LNCAP (cell line): Measurements from ENCODE around the gene SULF2.

Experiments used
- TF ChIP-seq, protein P1 (sequence below): fragments of 450-650 bp; IDR thresholded peaks from 2 replicates; pipeline ENCODE4 v1.5.1; 2017; ENCODE audit warnings: mild to moderate bottlenecking

SULF2 gene

DNA sequence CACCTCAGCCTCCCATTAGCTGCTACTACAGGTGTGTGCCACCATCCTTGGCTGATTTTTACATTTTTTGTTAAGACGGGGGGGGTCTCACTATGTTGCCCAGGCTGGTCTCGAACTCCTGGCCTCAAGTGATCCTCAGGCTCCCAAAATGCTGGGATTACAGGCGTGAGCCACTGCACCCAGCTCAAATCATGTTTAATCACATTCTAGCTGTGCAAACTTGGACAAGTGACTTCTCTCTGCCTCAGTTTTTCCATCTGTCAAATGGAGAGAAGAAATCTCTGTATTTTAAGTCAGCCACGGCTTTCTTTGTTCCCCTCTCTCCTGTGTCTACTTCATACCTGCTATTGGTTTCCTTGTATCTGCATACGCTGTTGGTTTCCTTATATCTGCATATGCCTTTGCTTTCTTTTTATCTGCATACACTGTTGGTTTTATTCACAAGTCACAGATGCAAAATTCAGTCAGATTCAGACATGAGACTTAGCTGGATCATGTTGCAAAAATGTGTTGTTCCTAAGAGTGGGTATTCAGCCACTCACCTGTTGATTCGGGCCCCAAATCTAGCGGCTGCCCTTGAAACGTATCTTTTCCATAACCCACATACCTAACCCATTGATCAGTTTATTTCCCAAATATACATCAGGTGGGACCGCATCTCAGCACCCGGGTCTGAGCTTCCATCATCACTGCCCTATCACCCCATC is 30.2 kb downstream of the SULF2 start:
- TF ChIP-seq, protein P1, sequence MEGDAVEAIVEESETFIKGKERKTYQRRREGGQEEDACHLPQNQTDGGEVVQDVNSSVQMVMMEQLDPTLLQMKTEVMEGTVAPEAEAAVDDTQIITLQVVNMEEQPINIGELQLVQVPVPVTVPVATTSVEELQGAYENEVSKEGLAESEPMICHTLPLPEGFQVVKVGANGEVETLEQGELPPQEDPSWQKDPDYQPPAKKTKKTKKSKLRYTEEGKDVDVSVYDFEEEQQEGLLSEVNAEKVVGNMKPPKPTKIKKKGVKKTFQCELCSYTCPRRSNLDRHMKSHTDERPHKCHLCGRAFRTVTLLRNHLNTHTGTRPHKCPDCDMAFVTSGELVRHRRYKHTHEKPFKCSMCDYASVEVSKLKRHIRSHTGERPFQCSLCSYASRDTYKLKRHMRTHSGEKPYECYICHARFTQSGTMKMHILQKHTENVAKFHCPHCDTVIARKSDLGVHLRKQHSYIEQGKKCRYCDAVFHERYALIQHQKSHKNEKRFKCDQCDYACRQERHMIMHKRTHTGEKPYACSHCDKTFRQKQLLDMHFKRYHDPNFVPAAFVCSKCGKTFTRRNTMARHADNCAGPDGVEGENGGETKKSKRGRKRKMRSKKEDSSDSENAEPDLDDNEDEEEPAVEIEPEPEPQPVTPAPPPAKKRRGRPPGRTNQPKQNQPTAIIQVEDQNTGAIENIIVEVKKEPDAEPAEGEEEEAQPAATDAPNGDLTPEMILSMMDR = no peak

DNA sequence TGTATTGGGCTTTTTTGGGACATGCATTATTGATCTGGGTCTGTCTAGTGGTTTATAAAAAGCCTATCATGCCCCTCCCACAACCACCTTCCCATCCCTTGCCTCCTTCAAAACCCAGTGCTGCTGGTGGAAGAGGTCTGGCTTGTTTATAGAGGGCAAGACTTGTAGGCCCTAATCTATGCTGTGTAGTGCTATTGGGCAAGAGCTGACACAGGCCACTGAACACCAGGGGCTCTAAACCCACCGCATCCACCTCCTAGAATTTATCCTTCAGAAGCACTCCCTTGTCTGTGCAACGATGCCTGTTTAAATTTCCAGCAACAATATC is 30.9 kb downstream of the SULF2 start:
- TF ChIP-seq, protein P1 = no peak

DNA sequence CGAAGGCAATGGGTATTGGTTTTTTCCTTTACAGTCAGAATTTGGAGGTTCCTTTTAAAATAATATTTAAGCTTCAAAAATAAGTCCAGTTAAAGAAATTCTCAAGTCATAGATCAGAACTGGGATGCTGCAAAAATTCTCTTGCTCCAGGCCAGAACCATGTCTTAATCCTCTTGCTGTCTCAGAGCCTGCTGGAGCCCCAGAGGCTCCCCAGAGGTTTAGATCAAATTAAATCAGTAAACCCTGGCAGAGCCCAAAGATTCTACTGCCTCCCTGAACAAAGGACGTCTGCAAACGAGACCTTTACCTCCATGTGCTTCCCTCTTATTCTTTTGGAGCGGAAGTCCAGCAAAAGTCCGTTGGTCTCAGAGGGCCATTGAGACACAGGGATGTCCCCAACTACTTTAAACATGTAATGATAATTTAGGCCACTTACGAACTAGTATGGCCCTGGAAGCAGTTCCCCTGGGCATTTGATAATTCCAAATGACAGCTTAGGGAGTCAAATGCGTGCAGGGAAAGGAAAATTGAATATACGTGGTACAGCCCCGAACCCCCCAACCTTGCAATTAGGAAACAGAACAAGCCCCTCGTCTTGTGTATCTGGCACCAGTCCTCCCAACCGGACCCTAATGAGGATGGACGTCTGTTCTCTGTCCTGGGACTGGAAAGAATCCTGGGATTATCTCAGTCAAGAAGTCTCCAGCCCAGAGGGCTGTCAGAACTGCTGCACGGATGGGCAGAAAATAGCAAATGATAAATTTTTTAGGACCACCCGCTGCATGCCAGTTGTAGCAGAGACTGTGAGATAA is 31.5 kb downstream of the SULF2 start:
- TF ChIP-seq, protein P1 = no peak

DNA sequence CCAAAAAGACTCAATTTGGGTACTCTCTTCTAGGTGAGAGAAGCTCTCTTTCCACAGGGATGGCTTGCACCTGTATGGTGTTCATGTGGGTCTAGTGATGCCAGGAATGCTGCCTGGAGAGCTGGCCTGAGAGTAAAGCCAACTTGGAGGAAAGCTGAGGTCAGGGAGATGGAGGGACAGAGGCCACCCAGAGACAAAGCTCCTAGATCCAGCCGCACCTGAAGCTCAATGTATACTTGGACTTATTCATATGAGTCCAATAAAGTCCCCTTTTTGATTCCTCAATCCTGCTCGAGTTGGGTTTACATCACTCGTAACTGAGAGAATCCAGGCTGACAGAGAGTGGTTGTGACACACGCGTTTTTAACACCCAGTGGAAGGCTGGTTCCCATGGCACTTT is 33.8 kb downstream of the SULF2 start:
- TF ChIP-seq, protein P1 = no peak

DNA sequence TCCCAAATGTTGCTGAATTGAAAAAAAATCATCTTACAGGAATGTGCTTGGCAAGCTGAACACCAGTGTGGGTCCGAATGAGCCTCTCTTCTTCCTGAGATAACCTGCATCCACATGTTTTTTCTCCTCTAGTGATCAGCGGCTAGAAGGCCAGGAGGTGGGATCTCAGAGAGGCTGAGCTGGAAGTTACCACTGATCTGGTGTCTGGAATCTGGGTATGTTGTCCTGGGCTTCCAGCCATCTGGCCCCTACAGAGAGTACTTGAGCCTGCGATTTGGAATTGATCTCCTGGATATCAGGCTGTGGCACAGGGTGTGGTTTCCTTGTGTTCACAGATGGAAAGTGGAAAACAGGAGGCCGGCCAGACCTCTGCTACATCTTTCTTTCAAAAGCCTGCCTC is 35.9 kb downstream of the SULF2 start:
- TF ChIP-seq, protein P1 = no peak

DNA sequence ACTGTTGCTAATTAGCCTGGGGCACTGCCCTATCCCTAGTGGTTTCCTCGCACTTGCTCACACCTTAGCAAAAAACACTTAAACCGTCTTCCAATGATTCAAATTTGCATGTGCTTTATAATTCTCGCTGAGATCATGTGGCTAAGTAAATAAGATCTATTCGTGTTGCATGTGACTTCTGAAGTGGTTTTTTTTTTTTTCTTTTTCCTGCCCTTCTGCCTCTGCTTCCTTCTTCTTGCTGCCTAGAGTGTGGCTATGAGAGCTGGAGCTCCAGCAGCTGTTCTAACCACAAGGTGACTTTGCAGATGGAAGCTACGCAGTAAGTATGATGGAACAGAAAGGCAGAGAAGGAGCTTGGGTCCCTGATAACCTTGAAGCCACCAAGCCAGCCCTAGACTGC is 36.5 kb downstream of the SULF2 start:
- TF ChIP-seq, protein P1 = no peak

DNA sequence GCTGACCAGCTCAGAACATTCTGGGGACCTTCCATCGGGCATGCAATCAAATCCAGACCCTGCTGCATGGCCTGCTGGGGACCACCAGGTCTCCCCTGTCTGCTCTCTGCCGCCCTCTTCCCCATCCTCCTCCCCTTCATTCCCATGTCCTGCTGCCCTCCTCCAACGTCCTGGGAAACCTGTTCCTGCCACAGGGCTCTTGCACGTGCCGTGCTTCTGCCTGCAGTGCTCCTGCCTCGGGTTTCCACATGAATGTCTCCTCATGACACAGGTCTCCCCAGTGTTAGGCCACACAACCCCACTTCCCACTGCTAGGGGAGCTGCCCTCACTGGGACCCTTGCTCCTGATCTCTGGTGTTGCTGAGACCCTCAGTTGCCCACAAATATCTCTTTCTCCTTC is 37.2 kb downstream of the SULF2 start:
- TF ChIP-seq, protein P1 = no peak
